Measurements from ENCODE around the gene WNT2B. TPM values are rescaled to one million over a fixed set of nuclear protein-coding genes. Genes with fewer than 3 reads are reported as not detected.
A peak's percentile ranks its signal among the peaks of the same experiment; 100 is the strongest.
"Not testable (repeated sequence)": the region's sequence is repeated elsewhere in the genome, so short reads cannot be mapped to it uniquely, and the experiment has no call there.

Gene WNT2B
- polyA plus RNA-seq (ENCODE audit: insufficient read length in 4 of 4), result 1 to 10 TPM; 1.9 to 4.8 (median 3.4) TPM

DNA sequence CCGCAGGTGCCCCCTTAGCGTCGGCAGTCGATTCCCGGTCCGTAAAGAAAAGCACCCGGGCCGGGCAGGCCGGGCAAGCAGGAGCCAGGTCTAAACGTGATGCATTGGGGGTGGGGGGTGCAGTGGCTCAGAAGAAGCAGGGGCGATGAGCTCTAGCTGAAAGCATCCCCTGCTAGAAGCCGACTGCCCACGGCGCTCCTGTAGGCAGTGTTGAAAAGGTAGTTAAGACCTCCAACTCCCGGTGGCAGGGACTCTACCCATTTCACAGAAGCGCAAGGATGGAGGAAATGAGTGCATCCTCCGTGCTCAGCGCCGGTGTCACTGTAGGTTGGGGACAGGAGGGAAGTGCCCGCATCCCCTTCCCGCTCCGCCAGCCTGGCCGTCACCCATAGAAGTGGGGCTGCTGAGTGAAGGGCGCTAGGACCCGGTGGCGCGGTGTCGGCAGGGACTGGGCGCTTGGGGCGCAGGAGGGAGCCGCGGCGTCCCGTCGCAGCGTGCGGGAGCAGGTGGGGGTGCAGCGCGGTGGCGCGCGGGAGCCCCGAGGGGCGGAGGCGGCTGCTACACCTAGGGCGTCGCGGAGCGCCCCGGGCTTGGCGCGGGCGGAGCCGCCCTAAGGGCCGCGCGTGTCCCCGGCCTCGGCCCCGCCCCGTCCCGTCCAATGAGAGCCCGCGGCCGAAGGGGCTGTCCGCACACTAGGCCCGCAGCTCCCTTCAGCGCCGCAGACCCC, at the start of gene WNT2B:
Gene WNT2B (plus strand): TSS at position 688 of the 727 bp plus-strand sequence. CDS start 298 bp downstream, outside the sequence.
- DNase-seq (ENCODE audit: low read depth in 4 of 4, low spot score in 2 of 4), result no peak

DNA sequence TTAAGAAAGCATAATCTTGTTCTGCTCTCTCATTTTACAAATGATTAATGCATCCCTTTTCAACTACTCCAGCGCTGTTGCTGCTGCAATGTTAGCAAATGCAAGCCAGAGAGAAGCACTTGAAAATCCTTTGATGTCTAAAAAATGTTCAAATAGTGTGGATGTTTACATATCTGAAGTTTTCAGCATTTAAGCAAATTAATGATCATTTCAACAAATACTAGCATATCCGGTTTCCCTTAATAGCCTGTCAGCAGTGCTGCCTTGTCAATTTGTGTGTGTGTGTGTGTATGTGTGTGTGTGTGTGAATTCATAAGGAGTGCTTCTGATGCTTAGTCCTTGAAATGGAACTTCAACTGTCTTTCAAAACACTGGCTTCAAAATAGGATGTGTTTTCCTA, 48.1 kb upstream of the WNT2B start:
- DNase-seq (ENCODE audit: low read depth in 4 of 4, low spot score in 2 of 4), result no peak

DNA sequence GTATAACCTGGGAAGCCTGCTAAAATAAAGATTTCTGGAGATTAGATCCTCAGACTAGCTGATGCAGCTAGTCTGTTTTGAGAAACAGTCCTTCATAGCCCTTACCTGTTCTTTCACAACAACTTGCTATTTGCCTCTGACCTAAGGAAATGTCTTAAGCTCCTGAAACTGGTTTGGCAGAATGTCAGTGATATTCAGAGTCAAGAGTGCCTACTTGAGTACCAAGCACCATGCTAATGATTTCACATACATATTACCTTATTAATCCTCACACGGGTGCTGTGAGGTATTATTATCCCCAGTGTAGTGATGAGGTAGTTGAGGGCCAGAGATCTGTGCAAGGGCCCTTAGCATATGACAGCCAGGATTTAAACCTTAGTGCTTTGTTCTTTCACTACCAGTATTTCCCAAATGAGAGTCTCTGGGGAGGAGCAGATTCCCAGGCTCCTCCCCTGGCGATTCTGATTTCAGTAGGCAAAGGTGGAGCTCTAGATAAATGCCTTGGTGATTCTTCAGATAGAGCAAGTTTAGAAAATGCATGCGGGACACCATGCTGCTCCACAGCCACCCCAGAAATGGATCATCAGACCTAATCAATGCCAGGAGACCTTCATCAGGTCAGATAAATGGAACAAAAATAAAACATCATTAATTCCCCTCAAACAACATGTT, 47.4 kb upstream of the WNT2B start:
- DNase-seq (ENCODE audit: low read depth in 4 of 4, low spot score in 2 of 4), result no peak

DNA sequence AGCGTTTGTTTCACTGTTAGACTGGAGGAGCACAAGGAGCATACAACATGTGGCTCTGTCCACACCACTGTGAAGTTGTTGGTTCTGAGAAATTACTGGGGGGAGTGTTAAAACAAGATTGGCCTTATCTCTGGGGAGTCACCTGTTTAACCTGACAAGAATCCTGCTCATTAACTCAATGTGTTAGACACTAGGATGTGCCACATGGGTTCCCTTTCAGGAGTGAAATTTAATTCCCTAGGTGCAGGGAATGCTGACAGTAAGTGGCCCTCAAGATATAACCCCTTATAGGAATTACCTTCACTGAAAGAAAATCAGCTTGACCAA, 45.8 kb upstream of the WNT2B start:
- DNase-seq (ENCODE audit: low read depth in 4 of 4, low spot score in 2 of 4), result no peak

DNA sequence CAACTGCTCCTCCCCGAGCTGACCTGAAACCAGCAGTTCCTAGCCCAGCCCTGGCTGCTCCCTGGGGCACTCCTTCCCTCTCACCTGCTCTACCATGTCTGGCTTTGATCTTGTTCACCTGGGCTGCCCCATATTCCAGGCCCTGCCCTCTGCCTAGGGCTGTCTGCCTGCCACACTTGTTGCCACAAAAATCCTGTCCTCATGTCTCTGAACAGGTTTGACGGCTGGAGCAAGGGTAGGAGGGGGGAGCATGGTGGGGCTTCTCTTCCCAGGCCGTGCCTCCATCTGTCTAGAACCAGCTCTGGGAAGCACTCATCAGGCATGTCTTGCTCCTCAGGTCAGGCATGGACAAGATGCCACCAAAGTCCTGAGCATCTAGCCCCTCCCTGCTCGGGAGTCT, 44.3 kb upstream of the WNT2B start:
- no peak for DNase-seq (ENCODE audit: low read depth in 4 of 4, low spot score in 2 of 4)

DNA sequence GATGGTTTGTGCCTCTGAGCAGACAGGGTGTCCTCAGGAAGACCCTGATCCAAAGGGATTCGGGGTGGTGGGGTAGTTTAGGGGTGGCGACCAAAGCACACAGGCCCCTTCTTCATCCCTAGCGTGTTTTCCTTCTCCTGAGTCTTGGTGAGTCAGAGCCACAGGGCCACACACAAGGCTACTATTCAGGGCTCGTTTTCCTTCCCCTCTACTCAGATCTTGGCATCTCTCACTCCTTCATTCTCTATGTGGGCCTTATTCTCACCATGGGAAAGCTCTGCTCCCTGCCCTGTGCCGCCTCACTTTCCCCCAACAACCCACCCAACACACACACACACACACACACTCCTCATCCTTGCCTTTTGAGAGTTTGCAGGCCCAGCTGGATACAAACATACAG, 43.6 kb upstream of the WNT2B start:
- no peak for DNase-seq (ENCODE audit: low read depth in 4 of 4, low spot score in 2 of 4)

DNA sequence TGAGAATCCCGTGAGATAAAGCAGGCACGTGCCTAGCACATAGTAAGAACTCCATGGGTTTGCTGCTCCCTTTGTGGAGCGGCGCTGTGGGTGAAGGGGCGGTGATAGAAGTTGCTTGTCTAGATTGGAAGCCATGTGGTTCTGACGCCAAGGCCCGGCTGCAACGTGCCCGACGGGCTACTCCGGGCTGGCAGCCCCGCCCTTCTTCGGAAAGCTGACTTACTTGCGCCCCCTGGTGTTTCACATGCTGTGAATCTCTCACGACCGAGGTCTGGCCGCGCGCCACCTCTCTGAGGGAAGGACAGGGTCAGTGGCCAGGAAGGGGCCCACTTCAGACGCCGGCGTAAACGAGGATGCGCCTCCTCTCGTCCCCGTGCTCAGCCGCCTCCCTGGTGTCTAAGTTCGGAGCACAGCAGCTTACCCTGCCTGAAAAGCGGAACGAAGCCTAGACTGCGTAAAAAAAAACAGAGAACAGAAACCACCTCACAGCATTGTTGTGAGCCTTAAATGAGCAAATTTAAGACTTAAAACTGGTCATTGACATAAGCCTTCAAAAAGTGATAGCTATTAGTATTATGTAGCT, 42.6 kb upstream of the WNT2B start:
- peak; percentile 66 to 84 (median 76) for DNase-seq (ENCODE audit: low read depth in 4 of 4, low spot score in 2 of 4)

DNA sequence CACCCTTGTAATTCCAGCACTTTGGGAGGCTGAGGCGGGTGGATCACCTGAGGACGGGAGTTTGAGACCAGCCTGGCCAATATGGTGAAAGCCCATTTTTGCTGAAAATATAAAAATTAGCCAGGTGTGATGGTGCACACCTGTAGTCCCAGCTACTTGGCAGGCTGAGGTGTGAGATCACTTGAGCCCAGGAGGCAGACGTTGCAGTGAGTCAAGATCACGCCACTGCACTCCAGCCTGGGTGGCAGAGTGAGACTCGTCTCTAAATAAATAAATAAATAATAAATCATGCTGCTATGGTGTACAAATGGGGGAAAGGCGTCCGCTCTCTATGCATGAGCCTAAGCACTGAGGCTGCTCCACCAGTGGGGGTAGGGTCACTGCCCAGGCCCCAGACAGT, 38.4 kb upstream of the WNT2B start:
- not testable (repeated sequence) for DNase-seq (ENCODE audit: low read depth in 4 of 4, low spot score in 2 of 4)

DNA sequence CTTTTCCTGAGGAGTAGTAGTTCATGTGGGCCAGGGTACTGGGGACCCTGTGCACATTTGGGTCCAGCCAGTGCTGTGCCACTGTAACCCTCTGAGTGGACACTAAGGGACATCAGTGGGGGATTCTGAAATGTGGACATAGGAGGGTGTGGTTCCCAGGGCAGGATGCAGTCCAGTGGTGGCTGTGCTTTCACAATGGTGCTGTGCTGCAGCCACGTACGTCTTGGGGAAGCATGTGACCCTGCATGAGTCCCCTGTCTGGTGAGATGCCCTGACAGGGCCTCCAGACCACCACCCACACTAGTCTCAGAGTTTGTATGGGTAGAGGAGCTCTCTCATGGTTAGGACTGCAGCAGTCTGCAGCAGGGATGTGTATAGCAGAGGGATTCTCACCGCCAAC, 37.8 kb upstream of the WNT2B start:
- no peak for DNase-seq (ENCODE audit: low read depth in 4 of 4, low spot score in 2 of 4)

DNA sequence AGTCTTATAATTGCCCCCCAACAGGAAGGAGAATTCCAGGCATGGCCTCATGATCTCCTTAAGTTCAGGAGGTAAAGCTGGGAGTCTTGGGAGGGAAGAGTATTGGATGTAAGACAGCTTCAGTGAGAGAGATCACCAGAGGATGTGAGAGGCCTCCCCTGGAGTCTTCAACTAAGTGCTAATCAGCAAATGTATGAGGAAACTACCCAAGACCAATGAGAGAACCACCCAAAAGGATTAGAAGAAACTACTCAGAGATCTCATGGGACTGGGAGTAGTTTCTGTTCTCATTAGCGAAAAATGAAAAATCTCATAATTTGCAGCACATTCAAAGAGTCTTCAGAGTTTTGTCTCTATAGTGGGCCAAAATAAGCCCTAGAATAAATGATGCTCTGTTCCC, 36.6 kb upstream of the WNT2B start:
- no peak for DNase-seq (ENCODE audit: low read depth in 4 of 4, low spot score in 2 of 4)

DNA sequence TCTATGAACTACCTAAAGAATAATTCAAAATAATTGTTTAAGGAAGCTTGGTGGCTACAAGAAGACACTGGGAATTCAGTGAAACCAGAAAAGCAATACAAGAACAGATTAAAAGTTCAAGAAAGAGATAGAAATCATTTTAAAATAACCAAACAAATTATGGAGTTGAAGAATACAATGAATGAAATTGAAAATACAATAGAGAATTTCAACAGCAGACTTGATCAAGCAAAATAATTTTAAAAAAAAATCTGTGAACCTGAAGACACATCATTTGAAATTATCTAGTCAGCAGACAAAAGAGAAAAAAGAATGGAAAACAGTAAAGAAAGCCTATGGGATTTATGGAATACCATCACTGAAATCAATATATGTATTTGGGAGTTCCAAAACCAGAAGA, 31.2 kb upstream of the WNT2B start:
- no peak for DNase-seq (ENCODE audit: low read depth in 4 of 4, low spot score in 2 of 4)

DNA sequence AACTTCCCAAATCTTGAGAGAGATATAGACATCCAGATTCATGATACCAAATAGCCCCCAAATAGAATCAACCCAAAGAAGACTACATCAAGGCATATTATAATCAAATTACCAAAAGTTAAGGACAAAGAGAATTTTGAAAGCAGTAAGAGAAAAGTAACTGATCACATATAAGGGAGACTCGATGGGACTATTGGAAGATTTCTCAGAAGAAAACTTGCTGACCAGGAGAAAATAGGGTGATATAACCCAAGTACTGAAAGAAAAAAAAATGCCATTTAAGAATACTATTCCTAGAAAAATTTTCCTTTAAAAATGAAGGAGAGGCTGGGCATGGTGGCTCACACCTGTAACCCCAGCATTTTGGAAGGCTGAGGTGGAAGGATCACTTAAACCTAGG, 30.5 kb upstream of the WNT2B start:
- no peak for DNase-seq (ENCODE audit: low read depth in 4 of 4, low spot score in 2 of 4)

DNA sequence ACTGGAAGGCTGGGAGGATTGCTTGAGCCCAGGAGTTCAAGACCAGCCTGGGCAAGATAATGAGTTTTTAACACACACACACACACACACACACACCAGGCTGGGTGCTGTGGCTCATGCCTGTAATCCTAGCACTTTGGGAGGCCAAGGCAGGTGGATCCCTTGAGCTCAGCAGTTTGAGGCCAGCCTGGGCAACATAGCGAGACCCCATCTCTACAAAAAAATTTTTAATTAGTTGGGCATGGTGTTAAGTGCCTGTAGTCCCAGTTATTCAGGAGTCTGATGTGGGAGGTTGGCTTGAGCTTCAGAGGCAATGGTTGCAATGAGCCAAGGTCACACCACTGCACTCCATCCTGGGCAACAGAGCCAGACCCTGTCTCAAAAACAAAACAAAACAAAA, 22.7 kb upstream of the WNT2B start:
- not testable (repeated sequence) for DNase-seq (ENCODE audit: low read depth in 4 of 4, low spot score in 2 of 4)

DNA sequence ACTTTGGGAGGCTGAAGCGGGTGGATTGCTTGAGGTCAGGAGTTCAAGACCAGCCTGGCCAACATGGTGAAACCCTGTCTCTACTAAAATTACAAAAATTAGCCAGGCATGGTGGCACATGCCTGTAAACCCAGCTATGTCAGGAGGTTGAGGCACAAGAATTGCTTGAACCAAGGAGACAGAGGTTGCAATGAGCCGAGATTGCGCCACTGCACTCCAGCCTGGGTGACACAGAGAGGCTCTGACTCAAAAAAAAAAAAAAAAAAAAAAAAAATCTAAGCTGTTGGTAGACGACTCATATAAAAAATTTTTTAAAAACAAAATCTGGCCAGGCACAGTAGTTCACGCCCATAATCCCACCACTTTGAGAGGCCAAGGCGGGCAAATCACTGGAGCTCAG, 21.1 kb upstream of the WNT2B start:
- DNase-seq (ENCODE audit: low read depth in 4 of 4, low spot score in 2 of 4), result not testable (repeated sequence)

DNA sequence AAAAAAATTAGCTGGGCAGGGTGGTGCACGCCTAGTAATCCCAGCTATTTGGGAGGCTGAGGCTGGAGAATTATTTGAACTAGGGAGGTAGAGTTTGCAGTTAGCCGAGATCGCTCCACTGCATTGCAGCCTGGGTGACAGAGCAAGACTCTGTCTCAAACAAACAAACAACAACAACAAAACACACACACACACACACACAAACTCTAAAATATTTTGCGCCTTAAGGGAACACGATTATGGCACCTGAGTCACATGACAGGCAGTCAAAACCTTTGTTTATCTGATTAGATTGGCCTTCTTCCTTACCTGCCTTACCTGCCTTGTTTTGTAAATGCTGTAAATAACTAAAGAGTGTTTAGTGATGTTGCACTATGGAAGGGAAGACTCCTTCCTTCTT, 20.6 kb upstream of the WNT2B start:
- no peak for DNase-seq (ENCODE audit: low read depth in 4 of 4, low spot score in 2 of 4)

DNA sequence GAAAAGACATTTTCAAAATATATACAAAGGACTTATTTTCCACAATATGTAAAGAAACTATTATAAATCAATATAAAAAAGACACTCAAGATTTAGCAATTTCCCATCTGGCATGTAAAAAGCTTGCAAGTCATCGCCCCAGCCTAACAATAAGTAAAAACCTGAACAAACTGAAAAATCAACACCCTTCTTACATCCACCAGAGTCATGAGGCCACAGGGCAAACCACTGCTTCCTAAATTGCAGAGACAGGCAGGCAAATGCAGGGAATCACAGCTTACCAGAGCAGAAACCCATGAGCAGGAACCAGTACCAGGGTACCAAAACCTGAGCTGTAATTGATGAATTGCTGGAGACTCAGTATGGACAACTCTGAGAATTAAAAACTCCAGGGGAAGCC, 16.7 kb upstream of the WNT2B start:
- DNase-seq (ENCODE audit: low read depth in 4 of 4, low spot score in 2 of 4), result no peak

DNA sequence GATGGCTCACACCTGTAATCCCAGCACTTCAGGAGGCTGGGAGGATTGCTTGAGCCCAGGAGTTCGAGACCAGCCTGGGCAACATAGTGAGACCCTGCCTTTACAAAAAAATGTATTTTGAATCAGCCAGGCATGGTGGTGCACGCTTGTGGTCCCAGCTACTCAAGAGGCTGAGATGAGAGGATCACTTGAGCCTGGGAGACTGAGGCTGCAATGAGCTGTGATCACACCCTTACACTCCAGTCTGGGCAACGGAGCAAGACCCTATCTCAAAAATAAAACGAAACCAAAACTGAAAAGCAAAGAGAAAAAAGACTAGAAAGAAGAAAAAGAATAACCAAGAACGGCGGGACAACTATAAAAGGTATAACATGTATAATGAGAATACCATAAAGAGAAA, 15.4 kb upstream of the WNT2B start:
- no peak for DNase-seq (ENCODE audit: low read depth in 4 of 4, low spot score in 2 of 4)

DNA sequence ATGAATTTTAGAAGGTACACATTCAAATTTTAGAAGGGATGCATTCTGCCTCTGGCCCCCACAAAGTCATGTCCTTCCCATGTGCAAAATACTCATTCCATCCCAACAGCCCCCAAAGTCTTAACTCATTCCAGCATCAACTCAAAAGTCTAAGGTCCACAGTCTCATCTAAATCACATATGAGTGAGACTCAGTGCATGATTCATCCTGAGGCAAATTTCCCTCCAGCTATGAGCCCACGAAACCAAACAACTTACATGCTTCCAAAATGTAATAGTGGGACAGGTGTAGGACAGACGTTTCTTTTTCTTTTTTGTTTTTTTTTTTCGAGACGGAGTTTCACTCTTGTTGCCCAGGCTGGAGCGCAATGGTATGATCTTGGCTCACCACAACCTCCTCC, 12.5 kb upstream of the WNT2B start:
- DNase-seq (ENCODE audit: low read depth in 4 of 4, low spot score in 2 of 4), result no peak

DNA sequence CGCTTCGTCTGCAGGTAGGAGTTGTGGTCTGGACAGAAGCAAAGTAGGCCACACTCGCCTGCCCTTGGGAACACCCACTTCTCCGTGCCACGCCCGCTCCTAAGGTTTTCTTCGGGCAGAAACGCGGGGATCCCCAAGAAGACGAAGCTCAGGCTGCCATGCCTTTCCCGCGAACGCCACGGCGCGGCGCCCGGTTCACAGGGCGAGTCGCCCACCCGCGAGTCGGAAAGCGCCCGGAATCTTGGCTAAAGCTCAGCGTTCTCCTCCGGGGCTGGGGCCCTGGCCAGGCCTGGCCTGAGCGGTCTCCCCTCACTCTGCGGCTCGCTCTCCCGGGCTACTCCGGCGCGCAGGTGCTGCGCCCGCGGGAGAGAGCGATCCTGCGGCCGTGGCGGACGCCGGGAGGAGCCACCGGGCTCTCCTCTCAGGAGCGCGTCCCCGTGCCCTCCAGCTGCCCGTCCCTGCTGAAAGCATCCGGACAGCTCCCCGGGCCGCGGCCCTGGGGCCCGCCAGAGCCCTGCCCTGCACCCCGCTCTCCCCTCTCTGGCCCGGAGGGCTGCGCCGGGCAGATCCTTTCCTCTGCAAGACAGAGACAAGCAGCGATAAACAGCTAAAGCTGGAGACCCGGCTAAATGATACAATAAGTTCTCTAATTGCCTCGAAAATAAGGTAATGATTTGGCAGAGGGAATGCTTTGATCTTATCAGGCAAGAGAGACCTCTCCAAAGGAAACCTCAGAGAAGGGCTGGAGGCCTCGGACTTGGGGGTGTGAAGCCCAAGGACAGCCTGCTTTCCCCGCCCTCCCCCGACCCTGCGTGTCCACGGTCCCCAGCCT, 6.7 kb upstream of the WNT2B start:
- DNase-seq (ENCODE audit: low read depth in 4 of 4, low spot score in 2 of 4), result no peak

DNA sequence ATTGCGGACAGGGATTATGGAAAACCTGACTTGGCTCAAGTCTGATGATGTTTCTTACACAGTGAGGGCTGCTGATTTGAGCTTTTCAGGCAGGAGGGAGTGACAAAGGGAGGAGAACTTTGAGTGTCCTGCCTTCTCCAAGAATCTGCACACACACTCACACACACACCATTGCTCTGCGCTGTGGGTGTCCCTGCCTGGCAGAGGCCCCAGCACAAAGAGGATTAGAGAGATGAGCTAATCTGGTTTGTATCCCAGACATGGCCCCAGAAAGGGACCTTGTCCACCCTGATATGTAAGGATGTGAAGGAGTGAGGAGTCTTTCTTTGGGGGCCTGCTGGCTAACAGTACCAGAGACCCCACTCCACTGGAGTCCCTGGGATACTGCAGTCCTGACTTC, 5.9 kb upstream of the WNT2B start:
- no peak for DNase-seq (ENCODE audit: low read depth in 4 of 4, low spot score in 2 of 4)

DNA sequence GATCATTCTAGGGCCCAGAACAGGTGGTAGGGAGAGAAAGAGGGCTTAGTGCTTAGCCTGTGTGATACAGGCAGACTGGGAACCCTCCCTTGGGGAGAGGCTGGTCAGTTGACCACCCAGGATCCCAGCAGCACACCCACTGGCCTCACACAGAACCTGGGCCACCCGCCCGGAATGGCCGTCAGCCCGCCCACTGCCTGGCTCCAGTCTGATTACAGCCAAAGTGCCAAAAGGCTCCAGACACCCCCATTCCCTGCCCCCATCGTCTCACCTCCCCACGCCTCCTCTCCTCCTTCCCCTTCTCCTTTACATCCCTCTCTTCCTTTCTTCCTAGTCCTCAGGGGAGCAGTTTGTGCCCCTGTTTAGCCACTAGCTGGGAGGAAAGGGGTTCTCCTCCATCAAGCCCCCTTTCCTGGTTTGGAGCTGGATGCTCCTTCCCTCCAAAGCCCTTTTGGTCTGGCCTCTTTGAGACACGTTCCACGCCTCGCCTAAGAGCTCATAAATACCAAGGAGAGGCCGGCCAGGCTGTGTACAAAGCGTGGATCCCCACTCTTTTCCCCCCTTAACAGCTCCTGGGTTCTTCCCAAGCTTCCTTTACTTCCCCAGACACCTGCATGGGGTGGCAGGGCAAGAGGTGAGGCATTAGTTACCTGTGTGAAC, 4.6 kb upstream of the WNT2B start:
- no peak for DNase-seq (ENCODE audit: low read depth in 4 of 4, low spot score in 2 of 4)
